ENCODE measurements around the gene ATF4.

The ATF4 gene

GRCh38 chr22:39569066-39569465, 48.7 kb downstream of the ATF4 start:
- no peak for DNase-seq (ENCODE audit: low spot score)
- in situ Hi-C loops (cut with MboI; ENCODE audit: low sequenced_read_pairs, unreplicated experiment) = no loop called here
- TF ChIP-seq CTCF (IDR thresholded peaks at IDR 0.05; ENCODE audit: borderline replicate concordance, control extremely low read depth, extremely low read depth, insufficient read depth, missing control alignments) = no peak

GRCh38 chr22:39570226-39570625, 49.9 kb downstream of the ATF4 start:
- in situ Hi-C loops (cut with MboI; ENCODE audit: low sequenced_read_pairs, unreplicated experiment) = no loop called here
- DNase-seq (ENCODE audit: low spot score) = no peak
- no peak for TF ChIP-seq CTCF (IDR thresholded peaks at IDR 0.05; ENCODE audit: borderline replicate concordance, control extremely low read depth, extremely low read depth, insufficient read depth, missing control alignments)

DNA sequence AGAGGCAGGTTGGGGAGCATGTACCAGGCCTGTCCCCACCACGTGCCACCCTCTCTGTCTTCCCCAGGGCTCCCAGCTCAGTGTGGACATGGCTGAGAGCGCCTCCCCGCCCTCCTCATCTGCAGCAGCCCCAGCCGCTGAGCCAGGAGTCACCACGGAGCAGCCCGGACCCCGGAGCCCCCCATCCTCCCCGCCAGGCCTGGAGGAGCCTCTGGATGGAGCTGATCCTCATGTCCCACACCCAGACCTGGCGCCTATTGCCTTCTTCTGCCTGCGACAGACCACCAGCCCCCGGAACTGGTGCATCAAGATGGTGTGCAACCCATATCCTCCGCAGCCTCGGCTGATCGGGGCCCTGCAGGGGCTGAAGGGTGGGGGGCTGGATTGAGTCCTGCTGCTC, 50.3 kb downstream of the ATF4 start, which contains the start of gene CACNA1I:
Gene CACNA1I, plus strand, starts transcription at position 89 of the 400 bp plus-strand sequence. Its CDS starts 0 bp downstream, at position 89.
- in situ Hi-C loops (cut with MboI; ENCODE audit: low sequenced_read_pairs, unreplicated experiment) = no loop called here

GRCh38 chr22:39571538-39571937, 51.2 kb downstream of the ATF4 start:
- in situ Hi-C loops (cut with MboI; ENCODE audit: low sequenced_read_pairs, unreplicated experiment) = no loop called here
- no peak for TF ChIP-seq CTCF (IDR thresholded peaks at IDR 0.05; ENCODE audit: borderline replicate concordance, control extremely low read depth, extremely low read depth, insufficient read depth, missing control alignments)

More for the DNA sequence above, 50.3 kb downstream of the ATF4 start, which contains the start of gene CACNA1I:
- DNase-seq (ENCODE audit: low spot score) = no peak
- no peak for TF ChIP-seq CTCF (IDR thresholded peaks at IDR 0.05; ENCODE audit: borderline replicate concordance, control extremely low read depth, extremely low read depth, insufficient read depth, missing control alignments)

More at GRCh38 chr22:39571538-39571937, 51.2 kb downstream of the ATF4 start:
- no peak for DNase-seq (ENCODE audit: low spot score)

Measured in GM13976 (cell line).